Activated CD4-positive, alpha-beta T cell treated with anti-CD3 and anti-CD28 coated beads, Interleukin-2, Interleukin-6, amounts not matched to agents 100 ng/mL and 50 ng/mL, durations not matched to agents 16 hours and 8 hours (primary cell): ENCODE data around the gene INPP4A.

Experiments used
- DNase-seq: peaks from one replicate; pipeline ENCODE4 v3.0.0-alpha.2; 2020

Gene INPP4A

GRCh38 chr2:98461498-98462049, 16.9 kb downstream of the INPP4A start:
- DNase-seq: no peak

GRCh38 chr2:98463081-98463481, 18.4 kb downstream of the INPP4A start:
- no peak for DNase-seq

DNA sequence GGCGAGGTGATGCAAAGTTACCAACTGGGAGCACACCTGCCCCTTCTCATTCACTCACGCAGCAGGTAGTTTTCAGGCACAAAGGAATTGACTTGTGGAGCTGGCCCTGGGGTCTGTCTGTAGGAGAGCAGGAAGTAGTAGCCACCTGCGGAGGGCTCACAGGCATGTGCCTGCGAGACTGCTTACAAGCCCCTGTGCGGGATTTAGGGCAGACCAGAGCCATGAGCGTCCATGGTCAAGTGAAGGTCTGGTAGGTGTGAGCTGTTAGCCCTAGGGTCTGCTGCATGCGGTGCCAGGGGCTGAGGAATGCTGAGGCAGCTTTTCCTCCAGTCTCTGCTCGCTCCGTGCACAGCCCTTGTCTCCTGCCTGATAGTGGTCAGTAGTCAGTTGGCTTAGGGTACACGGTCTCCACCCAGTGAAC, 18.9 kb downstream of the INPP4A start:
- no peak for DNase-seq

DNA sequence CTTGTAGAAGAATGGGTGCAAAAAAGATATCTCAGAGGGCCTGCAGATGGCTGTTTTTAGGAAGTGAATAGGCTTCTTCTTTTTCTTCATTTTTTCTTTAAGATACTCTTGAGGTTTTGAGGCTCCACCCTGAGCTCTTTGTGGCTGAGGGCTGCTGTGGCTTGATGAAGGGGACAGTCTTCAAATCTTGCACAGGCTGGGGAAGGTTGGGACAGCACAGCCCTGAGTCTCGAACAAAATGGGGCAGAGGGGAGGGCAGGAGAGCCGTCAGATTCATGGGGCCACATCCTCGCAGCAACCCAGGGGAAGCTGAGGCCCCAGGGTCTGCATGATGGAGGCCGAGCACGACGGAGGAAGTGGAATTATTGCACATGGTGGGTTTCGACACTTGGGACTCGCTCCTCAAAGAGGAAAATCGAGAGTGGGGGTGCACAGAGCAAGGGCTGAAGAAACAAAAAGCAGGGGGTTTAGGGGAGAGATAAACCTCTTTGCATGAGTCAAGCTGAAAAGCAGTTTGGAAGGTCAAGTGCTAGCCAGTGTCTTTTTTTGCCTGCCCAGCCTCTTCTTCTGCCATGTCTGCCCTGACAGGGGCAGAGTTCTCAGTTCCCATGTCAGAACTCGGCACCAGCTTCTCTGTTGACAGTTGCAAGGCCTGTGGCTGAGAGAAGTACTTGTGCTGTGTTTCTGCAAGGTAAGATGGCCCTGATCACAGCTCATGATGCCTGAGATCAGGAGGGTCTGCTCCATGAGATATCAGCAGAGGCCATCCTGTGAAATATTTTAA, 19.5 kb downstream of the INPP4A start:
- DNase-seq: peak; percentile 57

- peak; percentile 82 for DNase-seq
Observed at GRCh38 chr2:98464772-98465310, 20.2 kb downstream of the INPP4A start.

DNA sequence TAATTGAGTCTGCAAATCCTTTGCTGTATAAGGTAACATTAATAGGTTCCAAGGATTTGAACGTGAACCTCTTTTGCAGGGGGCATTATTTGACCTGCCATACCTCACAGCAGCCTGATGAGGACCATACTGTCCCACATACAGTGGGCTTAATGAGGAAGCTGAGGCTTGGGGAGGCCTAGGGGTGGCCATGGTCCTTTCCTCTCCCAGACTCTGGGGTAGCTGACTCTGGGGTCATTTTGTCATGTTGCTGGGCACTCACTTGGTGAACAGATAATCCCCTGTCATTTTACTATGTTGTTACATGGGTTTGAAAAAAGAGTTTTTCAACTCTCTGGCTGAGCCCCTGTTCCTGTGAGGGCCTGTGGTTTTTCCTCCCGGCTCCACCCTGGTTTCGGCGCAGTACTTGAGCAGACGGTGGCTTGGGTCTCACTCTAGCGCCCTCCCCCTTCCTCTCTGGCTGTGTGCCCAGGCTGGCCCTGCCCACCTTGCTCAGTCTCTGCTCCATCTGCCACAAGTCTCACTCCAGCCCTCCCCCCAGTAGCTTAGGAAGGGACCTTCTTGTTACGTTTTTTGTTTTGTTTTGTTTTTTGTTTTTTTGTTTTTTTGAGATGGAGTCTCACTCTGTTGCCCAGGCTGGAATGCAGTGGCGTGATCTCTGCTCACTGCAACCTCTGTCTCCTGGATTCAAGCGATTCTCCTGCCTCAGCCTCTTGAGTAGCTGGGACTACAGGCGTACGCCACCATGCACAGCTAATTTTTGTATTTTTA, 21.0 kb downstream of the INPP4A start:
- peak; percentile 85 for DNase-seq

DNA sequence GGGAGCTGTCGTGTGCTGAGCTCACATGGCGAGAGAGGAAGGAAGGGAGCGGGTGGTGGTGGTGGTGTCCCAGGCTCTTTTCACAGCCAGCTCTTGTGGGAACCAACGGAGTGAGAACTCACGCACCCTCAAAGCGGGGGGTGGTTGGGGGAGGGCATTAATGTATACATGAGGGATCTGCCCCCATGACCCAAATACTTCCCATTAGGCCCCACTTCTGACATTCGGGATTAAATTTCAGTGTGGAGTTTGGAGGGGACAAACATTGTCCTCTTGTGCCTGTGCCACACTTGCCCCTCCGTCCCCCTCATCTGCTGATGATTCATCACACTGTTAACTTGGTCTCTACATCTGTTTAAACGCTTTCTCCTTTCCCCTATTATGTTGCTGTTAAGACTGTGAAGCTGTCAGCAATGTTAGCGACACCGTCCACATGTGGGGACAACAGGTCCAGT, 22.5 kb downstream of the INPP4A start:
- no peak for DNase-seq

DNA sequence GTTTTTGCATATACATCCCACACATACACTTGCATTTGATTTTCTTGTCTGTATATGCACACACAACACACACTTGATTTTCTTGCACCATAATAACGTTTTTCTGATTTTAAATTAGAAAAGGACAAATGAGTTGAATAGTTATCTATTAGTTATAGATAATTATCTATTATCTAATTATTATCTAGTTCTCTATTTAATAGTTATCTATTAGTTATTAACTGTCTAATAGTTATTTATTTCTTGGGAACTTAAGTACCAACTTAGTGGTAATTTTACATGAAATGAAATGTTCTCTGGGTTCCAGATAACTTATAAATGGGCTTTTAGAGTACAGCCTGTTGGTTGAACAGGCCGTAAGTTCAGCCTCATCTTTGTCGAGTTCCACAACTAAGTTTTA, 23.0 kb downstream of the INPP4A start:
- no peak for DNase-seq

DNA sequence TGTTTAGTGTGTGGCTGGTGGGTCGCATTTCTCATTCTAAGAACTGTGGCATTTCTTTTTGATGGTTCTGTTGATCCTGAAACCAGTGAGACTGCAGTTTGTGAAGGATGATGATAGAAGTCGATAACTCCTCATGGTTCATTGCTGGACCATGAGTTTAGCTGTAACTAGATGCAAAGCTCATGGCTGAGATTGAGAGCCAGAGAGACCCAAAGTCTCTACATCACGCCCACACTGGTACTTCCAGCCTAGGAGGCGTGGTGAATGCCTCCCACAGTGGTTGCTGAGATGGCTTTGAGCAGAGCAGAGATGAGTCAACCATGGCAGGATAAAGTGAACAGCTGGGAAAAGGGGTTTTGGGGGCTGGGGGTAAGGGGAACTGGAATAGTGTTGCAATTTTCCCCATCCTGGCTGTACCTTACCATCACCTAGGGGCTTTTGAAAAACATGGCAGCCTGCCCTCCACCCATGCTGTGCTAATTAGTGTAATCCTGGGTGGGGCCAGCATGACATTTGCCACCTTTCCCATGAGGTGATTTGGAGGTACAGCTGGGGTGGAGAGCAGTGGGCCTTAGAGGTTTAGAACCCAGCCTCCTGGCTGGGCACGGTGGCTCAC, 24.1 kb downstream of the INPP4A start:
- peak; percentile 88 for DNase-seq

- no peak for DNase-seq
Observed at GRCh38 chr2:98469862-98470544, 25.3 kb downstream of the INPP4A start.

GRCh38 chr2:98470851-98471255, 26.2 kb downstream of the INPP4A start:
- DNase-seq: peak; percentile 81

- no peak for DNase-seq
Observed at GRCh38 chr2:98471402-98472131, 26.9 kb downstream of the INPP4A start.

DNA sequence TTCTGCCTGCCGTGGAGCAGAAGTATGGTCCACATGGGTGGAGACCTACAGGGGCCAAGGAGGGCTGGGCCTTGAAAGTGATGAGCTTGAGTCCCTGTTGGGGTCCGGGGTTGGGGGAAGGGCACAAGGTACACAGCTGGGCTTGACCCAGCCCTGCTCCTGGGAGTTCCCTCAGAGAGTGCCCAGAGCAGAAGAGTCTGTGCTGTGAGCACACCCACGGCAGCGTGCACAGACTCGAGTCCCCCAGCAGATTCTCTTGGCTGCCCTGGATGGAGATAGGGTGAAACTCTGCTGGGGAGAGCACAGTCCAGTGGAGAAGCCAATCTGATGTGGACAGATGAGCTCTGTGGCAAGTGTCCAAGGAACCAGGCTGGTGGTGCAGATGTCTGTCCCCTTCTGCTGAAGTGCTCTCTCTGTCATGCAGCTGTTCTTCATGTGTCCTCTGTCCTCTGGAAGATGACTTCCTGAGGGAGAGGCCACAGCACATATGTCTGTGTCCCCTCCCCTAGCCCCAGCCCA, 27.5 kb downstream of the INPP4A start:
- no peak for DNase-seq

DNA sequence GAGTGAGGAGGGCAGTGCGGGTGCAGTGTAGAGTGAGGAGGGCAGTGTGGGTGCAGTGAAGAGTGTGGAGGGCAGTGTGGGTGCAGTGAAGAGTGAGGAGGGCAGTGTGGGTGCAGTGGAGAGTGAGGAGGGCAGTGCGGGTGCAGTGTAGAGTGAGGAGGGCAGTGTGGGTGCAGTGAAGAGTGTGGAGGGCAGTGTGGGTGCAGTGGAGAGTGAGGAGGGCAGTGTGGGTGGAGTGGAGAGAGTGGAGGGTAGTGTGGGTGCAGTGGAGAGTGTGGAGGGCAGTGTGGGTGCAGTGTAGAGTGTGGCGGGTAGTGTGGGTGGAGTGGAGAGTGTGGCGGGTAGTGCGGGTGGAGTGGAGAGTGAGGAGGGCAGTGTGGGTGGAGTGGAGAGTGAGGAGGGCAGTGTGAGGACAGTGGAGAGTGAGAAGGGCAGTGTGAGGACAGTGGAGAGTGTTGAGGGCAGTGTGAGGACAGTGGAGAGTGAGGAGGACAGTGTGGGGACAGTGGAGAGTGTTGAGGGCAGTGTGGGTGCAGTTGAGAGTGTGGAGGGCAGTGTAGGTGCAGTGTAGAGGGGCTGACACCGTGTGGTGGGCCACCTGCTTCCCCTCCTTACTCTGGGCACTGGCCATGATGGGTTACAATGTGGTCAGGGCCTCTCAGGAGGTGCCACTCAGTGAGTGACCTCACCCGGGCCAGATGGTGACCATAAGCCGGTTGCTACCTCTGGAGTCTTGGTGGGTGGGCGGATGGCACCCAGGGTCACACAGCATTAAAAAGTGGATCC, 28.5 kb downstream of the INPP4A start:
- no peak for DNase-seq

- DNase-seq: peak; percentile 59
Observed at GRCh38 chr2:98473995-98474780, 29.5 kb downstream of the INPP4A start.

DNA sequence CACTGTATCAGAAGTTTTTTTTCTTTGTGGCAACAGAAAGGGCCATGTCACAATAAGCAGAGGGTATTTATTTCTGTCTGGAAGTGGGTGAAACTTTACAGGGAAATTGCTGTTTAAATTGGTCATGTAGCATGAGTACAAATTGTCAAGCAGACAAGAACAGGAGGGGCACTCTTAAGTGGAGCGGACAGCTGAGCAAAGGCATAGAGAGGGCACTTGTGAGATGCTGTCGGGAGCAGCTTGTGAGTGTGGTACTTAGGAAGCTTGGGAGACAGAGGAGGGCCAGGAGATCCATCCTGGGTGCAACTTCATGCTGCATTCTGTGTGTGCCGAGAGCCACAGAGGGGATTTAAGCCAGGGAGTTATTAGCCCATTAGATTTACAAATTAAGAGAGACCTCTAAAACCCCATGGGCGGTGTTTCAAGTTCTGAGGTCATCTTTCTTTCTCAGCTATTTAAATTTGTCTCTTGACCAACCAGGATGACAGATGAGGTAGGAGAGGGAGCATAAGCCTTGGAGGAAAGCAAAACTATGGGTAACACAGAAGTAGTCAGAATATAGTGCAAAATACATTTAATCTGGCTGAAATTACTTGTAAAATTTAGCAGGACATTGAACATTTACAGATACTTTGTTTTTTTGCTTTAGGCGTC, 30.4 kb downstream of the INPP4A start:
- no peak for DNase-seq

DNA sequence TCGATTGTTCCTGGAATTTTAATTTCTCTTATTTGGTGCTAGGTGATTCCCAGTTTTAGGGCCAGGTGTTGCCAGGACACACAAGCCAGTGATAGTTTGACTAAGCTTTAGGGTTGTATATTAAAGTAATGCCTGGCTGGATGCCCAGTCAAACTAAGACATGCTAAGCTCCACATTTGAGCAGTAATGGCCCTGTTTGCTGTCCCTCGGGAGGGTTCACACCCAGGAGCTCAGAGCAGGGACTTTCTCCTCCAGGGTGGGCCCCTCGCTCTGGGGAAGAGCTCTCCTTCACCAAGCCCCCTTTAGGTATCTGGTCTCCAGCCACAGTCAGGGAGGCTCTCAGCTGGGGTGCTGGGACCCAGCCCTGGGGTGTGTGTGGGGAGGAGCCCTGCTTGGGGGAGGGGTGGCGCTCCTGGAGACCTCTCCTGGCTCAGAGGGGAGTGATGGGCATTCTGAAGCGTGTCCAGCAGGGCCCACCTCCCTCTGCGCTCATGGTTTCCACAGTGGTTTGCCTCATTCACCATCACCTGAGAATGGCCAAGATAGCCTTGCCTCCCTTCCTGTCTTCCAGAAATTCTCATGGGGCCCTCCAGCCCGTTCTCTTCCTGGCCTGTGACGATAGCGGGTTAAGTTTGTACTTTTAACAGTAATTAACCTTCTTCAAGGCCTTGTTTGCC, 31.7 kb downstream of the INPP4A start:
- DNase-seq: no peak

- no peak for DNase-seq
Observed at GRCh38 chr2:98477036-98477435, 32.4 kb downstream of the INPP4A start.

GRCh38 chr2:98477506-98477905, 32.8 kb downstream of the INPP4A start:
- no peak for DNase-seq
